NOMO-1 (cell line): ENCODE results near the gene DCLK2.

ENCODE experiments used
- DNase-seq, 2 experiments: peaks; one replicate each; lab custom pipeline; 2025; ENCODE audit not compliant: unreplicated experiment in 2 of 2; lab: John Stamatoyannopoulos, UW

DCLK2 gene

GRCh38 chr4:150305995-150306394 is 227.8 kb downstream of the DCLK2 start:
- DNase-seq: no peak

DNA sequence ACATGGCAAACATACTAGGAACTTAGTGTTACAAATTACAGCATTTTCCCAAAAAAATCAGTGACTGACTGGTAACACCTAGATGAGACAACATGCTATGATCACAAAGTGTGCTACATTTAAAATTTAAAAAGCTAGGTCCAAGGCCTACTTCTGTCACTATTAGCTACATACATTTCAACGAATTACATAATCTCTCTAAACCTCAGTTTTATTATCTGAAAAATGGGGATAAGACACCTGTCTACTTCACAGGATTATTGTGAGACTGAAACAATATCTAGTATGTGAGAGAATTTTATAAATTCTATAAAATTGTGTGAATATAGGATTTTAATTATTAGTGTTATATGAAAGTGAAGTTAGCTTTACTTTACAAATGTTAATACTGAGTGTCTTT is 228.5 kb downstream of the DCLK2 start:
- no peak for DNase-seq
